Kidney tubule cell (primary cell): Measurements from ENCODE around the gene C10orf53.

Experiments used
- DNase-seq: peaks from one replicate; pipeline ENCODE4 v3.0.0-alpha.2; 2018; ENCODE audit warnings: low spot score

Gene C10orf53

GRCh38 chr10:49679480-49679893 is at the start of gene C10orf53:
Gene C10orf53 (plus strand): TSS chr10:49679651. CDS start chr10:49679698, 47 bp downstream.
- peak; percentile 67 for DNase-seq

- DNase-seq = no peak
Measured at GRCh38 chr10:49631975-49632374, 47.5 kb upstream of the C10orf53 start.

DNA sequence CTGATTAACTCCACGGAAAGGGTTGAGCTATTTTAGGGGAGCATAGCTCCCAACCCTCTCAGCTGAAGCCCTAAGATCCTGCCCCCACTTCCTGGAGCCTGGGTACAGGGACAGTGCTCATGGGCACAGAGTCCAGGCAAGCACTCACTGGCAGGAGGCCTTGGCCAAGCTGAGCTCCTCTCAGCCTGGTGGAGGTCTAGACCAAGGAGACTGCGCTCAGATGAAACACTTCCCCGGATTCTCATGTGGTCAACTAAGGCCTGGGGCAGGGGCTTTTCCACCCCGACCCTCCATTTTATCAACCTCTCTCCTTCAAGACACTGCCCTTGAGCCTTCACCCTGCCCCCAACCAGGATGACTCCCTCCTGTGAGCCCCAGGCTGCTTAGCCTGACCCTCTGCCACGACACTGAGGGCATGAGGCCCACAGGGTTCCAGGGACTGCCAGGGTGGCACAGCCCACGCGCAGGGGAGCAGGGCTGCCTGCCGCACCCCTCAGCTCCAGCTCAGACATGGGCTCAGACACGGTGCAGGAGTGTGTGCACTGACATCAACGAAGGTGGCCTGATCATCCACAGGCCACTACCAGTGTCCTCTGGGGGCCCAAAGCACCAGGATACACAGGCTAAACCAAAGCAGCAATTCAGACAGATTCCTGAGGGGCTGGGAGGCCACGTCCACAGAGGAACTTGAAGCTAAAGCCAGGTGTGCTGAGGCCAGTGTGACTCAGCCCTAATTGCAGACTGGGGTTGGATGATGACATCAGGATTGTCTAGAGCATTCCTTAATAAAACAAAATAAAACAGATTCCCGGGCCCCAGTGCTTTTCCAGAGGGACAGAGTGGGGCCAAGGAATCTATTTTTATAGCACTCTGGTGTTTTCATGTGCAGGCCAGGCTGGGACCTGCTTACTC is 46.8 kb upstream of the C10orf53 start:
- DNase-seq = peak; percentile 62

DNA sequence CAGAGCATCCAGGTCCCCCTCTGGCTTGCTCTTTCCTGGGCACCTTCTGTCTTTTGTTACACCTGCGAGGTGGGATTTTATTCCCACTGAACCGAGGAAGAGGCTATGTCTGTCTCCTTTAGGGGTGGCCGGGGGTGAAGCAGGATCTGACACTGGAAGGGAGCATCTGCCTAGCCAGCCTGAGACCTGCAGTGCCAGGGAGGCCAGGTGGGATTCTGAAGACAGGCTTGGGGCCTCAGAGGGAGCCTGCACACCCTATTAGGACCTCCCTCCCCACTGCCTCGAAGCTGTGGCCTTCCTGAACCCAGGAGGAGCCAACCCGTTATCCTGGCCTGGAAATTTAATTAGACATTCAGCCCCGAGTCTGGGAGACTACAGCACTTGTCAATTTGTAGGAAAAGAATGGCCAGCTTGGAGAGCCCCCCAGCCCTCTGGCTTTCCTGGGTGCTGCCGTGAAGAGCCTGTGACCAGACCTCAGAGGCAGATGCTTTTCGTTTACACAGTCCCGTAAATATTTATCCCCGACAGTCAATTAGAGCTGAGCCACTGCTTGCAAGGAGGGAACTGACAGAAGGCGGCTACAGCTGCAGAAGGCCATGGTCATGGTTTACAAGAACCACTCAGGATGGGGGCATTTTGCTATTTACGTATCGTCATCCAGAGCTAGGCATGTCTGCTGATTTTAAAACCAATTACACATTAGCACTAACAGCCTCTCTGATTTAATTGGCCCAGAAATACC is 46.0 kb upstream of the C10orf53 start:
- DNase-seq = no peak

DNA sequence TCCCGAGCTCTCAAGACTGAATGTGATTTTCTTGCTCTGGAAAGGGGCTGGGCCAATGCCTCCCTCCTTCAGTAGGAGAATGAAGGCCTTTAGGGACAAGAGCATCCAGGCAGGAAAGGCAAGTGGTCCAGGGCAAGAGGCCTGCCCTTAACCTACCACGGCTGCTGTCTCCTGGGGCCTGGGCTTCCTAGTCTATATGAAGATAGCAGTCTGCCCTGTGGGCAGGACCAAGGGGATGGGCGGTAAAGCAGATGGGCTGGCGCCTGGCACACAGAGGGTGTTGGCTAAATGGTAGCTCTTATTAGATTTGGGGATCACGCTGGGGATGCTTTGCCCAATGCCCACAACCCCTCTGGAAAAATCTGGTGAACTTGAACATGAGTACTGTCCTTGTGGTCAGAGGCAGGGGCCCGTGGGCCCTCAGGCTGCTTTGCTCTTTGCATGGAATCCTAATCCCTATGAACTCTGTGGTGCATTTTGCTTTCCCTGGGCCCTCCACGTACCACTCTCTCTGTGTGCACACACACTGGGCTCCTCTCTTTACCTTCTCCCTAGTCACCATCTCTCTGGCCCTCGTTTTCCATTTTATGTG is 45.3 kb upstream of the C10orf53 start:
- DNase-seq = no peak

DNA sequence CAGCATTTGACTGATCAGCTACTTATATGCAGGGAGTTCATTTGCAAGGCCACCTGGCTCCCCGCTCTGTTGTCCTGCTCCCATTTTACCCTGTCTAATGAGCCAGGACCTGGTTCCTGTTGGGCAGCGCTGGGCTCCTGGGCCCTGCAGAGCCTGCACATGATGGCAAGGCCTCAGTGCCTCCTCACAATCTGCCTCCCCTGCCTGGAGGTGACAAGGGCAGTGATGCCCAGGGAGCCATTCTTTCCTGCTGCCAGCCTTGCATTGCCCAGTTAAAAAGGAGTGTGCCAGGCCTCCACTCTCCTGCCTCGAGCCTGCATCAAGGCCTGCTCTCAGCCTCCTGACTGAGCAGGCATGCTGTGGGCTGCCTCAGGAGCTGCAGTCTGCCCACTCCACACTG is 37.1 kb upstream of the C10orf53 start:
- DNase-seq = no peak

DNA sequence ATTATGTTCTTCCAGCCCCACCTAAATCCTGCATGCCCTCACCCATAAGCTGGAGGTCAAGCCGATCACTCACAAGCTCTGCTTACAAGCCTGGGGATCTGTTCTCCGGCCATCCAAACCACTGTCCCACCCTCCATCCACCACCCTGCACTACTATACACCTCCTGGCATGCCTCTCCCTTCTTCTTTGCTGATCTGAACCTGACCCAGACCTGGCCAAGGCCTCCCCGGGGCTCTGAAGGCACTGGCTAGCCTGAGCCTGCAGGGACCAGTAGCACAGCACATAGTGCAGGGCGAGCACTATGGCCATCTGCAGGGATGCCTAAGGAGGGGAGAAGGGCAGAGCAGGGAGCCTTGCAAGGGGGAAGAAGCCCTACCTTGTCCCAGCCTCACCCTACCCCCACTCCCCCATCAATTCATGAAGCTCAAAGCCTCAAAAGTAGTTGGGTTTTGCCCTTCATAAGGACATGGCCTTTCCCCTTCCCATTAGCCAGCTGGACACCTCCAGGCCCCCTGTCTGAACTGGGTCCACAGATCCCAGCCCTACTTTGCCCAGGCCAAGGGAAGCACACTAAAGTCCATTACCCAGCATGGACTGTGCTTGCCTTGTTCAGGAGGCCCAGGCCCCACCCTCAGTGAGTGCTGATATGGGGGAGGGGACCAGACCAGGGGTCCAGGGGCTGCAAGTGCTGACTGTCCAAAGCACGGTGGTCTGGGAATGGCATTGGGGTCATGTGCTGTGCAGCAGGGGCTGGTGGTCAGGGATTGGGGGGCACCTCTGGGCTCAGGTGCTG is 36.0 kb upstream of the C10orf53 start:
- DNase-seq = no peak

DNA sequence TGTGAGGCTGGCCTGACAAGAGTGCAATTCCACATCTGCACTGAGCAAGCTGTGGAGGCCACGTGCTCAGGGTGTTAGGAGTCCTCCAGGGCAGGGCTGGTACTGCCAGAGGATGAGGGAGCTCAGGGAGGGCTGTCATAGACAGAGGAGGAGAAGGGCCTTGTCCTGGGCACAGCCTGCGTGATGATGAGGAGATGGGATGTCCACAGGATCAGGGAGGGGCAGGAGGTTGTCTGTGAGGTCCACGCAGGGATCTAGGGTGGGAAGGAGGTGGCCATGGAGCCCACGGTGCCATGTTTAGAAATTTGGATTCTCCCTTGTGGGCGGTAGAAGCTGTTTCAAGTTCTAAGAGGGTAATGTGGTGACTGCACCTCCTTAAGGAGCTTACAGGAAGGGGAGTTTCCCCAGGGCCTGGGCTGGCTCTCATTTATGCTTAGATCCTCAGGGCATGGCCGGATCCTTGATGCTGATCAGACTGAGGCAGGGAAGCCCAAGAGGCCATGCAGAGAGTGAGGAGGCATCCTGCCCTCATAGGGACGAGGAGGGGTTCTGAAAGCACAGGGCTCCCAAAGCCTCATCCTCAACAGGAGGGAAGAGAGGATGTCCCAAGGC is 35.3 kb upstream of the C10orf53 start:
- DNase-seq = no peak

- no peak for DNase-seq
Measured at GRCh38 chr10:49645417-49645816, 34.0 kb upstream of the C10orf53 start.

GRCh38 chr10:49645871-49646870 is 33.3 kb upstream of the C10orf53 start:
- no peak for DNase-seq

DNA sequence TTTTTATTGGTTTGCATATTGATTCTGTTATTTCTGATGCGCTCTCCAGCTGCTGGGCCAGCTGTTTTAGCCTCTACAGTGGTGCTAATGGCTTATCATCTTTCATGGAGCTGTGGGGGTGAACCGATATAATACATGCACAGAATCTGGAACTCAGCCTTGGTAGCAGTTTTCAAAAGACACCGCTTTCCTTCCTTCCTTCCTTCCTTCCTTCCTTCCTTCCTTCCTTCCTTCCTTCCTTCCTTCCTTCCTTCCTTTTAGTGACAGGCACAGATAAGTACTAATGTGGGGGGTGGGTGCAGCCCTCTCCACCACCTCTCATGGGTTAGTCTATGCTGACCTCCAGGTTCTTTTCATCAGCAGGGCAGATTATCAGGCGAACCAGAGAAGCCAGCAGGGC is 31.9 kb upstream of the C10orf53 start:
- no peak for DNase-seq

DNA sequence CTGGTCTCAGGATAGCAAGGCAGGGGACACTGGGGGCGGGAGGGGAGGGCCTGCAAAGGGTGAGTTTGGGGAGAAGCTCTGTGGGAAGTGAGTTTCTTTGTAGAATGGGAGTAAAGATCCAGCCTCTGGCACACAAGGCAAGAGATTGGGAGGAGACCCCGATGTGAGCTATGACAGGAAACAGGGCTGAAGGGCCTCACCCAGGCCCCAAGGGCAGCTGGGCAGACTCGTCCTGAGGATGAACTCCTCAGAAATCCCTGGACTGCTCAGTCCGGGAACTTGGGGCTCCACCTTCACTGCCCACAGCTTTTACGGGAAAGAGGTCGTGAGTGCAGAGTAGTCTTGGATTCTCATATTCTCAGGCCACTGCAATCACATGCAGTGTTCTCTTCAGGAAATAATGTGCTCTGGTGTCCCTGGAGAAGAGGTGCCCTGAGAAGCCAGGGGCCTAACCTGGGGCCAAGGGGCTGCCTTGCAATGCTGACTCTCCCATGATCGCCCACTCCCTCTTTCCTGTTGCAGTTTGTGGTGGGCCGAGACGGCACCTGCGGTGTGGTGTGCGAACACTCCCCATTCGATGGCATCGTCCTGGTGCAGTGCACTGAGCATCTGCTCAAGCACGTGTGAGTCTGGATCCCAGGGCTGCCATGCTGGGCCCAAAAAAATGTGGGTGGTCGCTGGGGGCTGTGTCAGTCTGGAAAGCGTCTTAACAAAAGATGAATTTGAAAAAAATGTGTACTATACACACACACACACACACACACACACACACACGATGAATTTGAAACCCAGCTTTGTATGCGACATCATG is 31.3 kb upstream of the C10orf53 start:
- DNase-seq = no peak

DNA sequence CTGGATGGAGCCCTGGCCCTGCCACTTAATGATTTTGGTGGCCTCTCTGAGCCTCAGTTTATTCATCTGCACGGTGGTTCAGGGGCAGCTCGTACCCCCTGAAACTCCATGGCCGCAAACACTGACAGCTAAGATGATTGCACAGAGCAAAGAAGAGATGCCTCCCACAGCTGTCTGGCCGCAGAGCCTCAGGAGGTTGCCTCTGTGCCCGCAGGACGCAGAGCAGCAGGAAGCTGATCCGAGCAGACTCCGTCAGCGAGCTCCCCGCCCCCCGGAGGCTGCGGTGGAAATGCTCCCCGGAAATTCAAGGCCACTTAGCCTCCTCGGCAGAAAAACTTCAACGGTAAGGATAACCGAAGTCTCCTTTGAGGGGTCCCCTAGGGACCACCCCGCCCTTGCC is 30.2 kb upstream of the C10orf53 start:
- DNase-seq = no peak

- DNase-seq = no peak
Measured at GRCh38 chr10:49649936-49650723, 29.3 kb upstream of the C10orf53 start.

DNA sequence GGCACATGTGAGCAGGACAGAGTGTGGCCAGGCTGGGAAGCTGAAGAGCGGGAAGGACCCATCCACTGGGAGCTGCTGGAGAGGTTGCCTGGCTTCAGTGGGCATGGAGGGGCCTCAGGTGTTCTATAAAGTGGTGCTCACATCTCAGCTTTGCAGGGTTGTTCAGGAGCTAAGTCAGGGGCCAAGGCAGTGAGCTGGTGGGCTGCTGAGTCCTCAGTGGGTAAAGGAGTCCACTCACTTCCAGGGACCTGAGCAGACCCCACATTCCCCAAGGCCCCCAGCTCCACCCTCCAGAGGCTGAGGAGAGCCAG is 28.8 kb upstream of the C10orf53 start:
- no peak for DNase-seq

- DNase-seq = no peak
Measured at GRCh38 chr10:49651039-49651835, 28.2 kb upstream of the C10orf53 start.

GRCh38 chr10:49651917-49652316 is 27.5 kb upstream of the C10orf53 start:
- DNase-seq = no peak
